GM12864 (cell line): ENCODE results near the gene DLK1.

Experiments
- DNase-seq: peaks from one replicate; pipeline ENCODE4 v3.0.0-alpha.2; 2011; ENCODE audit warnings: low read depth
- H3K4me3 ChIP-seq: 2 replicates; pipeline ENCODE4 v1.5.1; 2011; ENCODE audit warnings: mild to moderate bottlenecking, low read depth, low read length, control low read depth
- CTCF ChIP-seq: IDR thresholded peaks from 2 replicates; pipeline ENCODE4 v1.5.1; 2011; ENCODE audit warnings: low read depth, mild to moderate bottlenecking, moderate library complexity, low read length, control low read depth, inconsistent platforms; ENCODE audit errors: missing control alignments

The DLK1 gene

DNA sequence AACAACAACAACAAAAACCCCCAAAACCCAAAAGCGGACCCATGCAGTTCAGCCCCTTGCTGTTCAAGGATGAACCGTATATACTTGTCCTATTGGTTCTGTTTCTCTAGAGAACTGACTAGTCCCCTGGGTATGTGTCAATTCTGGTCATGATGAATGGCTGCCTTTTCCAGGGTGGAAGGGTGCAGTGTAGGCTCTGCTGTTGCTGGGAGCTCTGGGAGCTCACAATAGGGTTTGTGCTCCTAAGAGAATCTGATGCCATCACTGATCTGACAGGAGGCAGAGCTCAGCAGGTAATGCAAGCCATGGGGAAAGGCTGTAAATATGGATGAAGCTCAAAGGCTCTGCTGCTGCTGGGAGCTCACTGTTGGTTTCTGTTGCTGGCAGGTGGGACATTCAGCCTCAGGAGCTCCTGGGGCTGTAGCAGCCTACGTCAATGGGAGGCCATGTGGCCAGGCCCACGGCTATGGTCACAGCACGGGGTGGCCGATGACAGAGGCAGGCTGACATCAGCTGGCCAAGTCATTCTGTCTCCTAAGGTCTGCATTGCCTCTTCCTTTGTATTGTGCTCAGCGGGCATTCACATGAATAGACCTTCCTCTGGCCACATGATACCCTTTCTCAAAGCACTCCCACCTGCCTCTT lies 37.9 kb downstream of the DLK1 start:
- no peak for TF ChIP-seq CTCF
- no peak for DNase-seq
- no peak overlapping the region for H3K4me3 ChIP-seq

GRCh38 chr14:100765296-100765695 lies 38.6 kb downstream of the DLK1 start:
- DNase-seq, result no peak
- H3K4me3 ChIP-seq, result no peak overlapping the region
- TF ChIP-seq CTCF, result no peak

GRCh38 chr14:100765991-100766390 lies 39.3 kb downstream of the DLK1 start:
- DNase-seq, result no peak
- no peak overlapping the region for H3K4me3 ChIP-seq
- no peak for TF ChIP-seq CTCF

DNA sequence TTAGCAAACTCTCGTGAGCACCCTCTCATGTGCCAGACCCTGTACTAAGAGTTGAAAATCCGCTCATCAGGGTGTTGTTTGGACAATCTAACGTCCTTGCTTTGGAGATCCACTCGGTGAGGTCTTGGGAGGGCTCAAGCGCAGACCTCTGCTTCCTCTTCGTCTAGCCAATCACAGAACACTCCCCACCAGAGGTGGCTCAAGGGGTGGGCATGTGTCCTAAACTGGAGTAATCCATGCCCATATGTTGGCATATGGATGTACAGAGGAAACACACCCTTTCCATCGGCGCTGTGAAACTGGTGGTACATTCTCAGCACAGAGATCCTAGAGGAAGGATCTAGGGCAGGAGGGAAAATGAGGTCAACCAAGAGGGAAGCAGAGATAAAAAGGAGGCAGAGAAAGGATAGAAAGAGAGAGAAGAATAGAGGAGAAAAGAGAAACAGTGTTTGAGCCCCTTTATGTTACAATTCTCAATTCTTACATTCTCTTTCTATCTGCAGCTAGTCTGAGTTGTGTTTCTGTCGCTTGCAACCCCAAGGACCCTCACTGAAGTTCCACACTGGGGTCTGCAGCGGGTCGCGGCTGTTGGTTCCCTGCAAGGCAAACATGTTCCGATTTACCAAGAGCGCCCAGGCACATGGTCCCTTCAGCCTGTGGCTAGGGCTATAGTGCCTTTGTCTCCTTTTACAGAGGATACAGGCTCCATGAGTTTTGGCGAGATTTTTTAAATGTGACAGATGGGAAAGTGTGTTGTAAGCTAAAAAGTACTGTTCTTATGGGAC lies 40.5 kb downstream of the DLK1 start:
- no peak for DNase-seq
- no peak overlapping the region for H3K4me3 ChIP-seq
- no peak for TF ChIP-seq CTCF

DNA sequence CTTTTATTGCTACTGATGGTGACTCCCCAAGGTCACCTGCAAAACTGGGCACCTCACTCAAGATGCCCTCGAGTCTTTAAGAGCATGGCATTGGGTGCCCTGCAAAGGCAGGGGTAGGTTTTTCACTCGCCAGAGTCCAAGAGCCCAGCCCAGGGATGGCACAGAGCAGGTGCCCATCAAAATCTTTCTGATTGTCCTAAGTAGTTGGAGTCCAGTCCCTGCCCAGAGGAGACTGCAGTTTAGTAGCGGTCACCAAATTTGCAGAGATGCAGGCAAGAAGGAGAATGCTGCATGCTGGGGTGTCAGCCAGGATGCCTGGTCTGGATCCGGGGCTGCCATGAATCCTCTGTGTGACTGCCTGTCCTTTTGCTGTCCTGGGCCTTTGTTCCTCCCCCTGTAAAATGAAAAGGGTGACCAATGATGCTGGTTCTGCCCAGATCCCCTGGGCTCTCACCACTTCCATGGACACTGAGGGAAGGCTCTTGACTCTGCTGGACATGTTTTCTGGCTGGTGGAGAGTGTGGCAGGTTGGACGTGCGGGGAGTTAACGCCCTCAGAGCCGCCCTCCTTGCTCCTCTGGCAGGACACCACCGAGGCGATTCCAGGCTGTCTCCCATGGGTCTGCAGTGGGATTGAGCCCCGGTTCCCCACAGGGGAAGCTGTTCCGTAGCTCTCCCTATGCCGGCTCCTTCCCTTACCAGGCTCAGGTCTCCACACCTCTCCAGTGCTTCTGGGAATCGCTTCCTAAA lies 41.3 kb downstream of the DLK1 start:
- DNase-seq, result no peak
- no peak for TF ChIP-seq CTCF
- H3K4me3 ChIP-seq, result no peak overlapping the region

- no peak for TF ChIP-seq CTCF
- no peak for DNase-seq
- no peak overlapping the region for H3K4me3 ChIP-seq
These were observed 42.6 kb downstream of the DLK1 start for GRCh38 chr14:100769035-100769939.
